ENCODE data around the gene C2CD4B. TPM values are rescaled to one million over a fixed set of nuclear protein-coding genes. Genes with fewer than 3 reads are reported as not detected.

Gene C2CD4B
- polyA plus RNA-seq, 3 donors = 8.8 to 32.0 (median 18.2) TPM

DNA sequence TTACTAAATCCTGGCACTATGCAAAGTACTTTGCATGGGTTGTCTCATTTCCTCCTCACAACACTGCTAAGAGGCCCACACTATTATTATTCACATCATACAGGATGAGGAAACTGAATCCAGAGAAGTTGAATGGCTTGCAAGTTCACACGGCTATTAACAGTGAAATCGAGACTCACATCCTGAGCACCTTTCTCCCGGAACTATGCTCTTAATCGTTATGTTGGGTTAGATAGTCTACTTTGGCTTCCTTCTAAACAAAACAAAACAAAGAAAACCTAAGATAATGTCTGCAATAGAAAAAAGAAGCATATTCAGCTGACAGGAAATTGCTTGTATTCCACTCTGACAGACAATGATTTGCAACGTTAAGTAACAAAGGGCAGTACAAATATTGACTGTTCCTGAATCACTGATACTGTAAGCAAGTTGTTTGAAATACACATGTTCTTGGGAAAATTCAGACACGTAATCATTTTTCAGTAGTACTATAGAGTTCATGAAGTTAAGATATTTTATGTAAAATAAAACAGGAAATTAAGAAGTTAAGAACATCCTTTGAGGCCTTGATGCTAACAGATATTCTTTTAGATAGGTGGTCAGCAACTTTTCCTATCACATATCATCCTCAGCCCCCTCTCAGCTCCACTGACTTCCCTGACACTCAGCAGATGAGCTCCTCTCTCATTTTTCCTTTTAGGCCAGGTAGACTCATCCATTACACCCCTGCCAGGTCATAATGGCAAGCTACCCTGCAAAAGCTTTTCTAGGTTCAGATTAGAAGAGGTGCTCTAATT is 40.7 kb downstream of the C2CD4B start:
- no peak overlapping the region for H3K27ac ChIP-seq (ENCODE audit: low read depth, low read length)
- 17 to 38% (median 38%) methylated on average over 6 of the region's 6 CpGs for WGBS, 3 donors

DNA sequence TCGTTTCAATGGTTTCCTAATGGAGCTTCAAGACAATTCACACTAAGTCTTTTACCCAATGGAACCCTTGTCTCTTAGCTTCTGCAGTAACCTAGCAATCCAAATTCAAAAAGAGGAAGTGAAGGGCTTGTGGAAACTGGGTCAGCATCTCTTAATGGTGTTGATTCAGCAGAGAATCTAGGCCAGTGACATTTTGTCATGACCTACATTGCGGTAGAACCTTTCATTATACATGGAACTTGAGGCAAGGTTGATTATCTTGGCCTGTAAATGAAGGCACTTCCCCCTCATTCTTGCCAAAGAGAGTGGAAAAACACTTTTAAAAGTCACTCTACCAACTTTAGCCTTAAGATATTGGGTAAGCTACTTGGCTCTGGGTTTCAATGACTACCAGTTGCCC is 42.8 kb downstream of the C2CD4B start:
- no peak overlapping the region for H3K27ac ChIP-seq (ENCODE audit: low read depth, low read length)
- WGBS, 3 donors = 87 to 93% (median 87%) methylated on average over 2 of the region's 2 CpGs

DNA sequence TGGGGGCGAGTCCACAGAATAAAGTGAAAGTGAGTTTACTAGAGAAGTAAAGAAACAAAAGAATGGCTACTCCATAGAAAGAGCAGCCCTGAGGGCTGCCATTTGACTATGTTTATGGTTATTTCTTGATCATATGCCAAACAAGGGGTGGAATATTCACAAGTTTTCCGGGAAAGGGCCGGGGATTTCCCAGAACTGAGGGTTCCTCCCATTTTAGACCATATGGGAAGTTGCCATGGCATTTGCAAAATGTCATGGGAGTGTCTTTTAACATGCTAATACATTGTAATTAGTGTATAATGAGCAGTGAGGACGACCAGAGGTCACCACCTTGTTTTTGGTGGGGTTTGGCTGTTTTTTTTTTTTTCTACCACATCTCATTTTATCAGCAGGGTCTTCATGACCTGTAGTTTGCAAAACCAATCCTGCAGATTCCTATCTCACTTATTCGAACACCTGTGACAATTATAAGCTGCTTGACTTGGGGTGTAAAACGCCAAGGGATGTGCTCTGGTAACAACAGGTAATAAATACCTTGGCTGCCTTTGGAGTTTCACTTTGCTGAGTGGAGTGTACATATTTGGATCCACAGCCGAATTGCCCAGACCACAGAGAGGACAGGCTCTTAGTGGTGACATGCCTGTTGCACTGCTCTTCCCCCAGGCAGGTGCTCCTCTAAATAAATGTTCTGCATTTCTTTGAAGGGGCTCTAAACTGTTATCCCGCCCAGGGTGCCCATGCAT is 43.6 kb downstream of the C2CD4B start:
- WGBS, 3 donors = 88 to 92% (median 90%) methylated on average over 8 of the region's 8 CpGs
- no peak overlapping the region for H3K27ac ChIP-seq (ENCODE audit: low read depth, low read length)

DNA sequence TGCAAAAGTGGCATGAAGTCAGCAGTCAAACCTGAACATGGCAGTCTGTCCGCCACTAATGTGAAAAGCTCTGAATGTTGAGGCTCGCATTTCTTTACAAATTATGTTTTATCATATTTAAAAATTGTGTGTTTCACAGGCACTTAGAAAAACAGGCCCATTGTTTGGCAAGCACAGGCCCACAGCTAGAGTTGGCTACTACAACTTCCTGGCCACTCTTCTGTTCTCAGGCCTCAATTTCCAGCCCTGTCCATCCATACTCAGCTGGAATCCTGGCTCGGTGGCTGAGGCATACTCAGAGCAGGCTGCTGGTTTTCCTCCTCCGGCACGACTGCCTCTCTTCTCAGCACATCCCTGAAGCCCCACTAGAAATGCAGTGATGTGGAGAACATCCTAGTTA is 44.3 kb downstream of the C2CD4B start:
- WGBS, 3 donors = 92 to 97% (median 97%) methylated on average over 5 of the region's 5 CpGs
- no peak overlapping the region for H3K27ac ChIP-seq (ENCODE audit: low read depth, low read length)

DNA sequence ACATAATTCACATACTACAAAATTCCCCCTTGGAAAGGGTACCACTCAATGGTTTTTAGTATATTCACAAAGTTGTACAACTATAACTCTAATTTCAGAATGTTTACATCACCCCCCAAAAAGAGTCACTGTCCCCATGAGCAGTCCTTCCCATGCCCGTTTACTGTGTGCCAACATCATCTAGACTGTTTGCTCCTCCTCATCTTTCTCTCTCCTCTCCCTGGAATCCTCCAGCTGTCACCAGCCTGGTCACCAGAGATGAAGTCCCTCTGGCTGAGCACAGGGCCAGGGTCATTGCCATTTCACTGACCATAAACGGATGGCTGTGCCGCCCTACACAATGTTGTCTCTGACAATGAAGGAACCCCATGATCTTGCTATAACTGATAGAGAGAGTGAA is 45.2 kb downstream of the C2CD4B start:
- no peak overlapping the region for H3K27ac ChIP-seq (ENCODE audit: low read depth, low read length)
- 91 to 93% (median 92%) methylated on average over 3 of the region's 3 CpGs for WGBS, 3 donors

DNA sequence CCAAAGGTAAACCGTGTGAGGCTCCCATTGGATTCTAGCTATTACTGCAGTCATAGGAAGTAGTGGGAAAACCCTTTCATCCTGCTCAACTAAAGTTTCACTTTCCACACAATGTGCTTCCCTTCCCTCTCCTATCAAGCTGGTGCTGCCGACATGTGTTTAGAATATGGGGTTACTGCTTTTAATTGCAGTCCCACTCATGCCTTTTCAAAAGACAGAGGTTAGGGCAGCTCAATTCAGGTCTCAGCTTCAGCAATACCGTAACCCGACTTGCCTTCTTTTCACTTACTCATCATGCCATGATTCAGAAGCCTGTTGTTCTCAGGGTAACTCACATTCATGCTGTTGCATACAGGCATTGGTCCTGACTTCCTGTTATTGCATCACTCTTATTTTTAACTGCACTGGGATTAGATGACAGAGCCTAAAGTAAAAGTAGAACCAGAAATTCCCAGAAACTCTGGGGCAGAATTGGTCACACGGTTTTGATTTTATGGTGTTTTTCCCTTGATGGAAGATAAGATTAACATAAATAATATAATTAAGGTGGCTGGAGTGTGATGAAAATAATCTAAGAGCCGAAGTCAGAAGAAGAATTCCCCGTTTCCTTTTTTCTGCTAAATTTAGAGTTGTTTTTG is 45.7 kb downstream of the C2CD4B start:
- no peak overlapping the region for H3K27ac ChIP-seq (ENCODE audit: low read depth, low read length)
- 26 to 61% (median 31%) methylated on average over 7 of the region's 7 CpGs for WGBS, 3 donors

DNA sequence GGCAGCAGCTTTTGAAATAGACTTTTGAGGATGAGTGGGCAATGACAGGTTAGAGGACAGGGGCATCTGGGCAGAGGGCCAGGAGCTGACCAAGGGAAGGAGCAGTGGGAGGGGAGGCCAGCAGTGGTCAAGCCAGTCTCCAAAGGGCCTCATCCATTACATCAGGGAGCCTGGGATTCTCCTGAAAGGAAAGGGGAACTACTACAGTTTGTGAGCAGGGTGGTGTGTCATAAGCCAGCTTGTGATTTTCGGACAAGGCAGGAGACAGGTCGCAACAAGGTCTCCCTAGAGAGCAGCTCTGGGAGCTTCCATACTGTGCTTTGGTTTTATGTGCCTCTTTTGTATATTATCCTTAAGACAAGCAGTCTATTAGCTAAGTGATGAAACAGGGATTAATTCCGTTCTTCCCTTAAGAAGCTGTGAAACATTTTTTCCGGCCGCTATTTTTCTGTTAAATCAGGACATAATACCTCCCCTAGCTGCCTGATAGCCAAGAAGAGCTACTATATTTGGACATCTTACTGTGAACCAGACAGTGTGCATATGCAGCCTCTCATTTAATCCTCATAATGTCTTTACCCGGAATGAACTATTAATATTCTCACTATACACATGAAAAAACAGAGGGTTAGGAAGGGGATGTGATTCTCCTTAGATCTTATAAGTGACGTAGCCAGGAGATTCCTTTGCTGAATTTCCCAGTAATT is 46.4 kb downstream of the C2CD4B start:
- WGBS, 3 donors = 66 to 81% (median 72%) methylated on average over 7 of the region's 7 CpGs
- no peak overlapping the region for H3K27ac ChIP-seq (ENCODE audit: low read depth, low read length)

DNA sequence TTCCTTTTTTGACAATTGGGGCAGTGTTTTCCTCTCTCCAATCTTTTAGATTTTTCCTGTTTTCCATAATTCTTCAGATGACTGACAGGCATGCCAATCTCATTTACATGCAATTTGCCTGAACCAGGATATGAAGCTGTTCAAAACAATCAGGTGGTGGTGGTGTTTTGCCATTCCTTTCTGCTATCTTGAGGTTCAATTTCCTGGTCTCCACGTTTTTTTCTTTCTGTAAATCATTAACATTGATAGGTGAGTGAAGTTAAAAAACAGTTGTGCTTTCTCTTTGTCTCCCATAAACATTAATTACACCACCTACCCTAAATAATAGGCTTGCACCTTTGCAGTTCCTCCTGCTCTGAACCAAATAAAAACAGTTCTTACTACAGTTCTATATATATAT is 49.2 kb downstream of the C2CD4B start:
- 7 to 14% (median 13%) methylated on average over 1 of the region's 1 CpG for WGBS, 3 donors
- no peak overlapping the region for H3K27ac ChIP-seq (ENCODE audit: low read depth, low read length)

Other genes starting within 250 kb of the C2CD4B start
- gene VPS13C, start 104.8 kb downstream of the C2CD4B start, polyA plus RNA-seq = 10 to 100 TPM in 2 of 3 donors, 1 to 10 TPM in 1; 8.1 to 11.0 (median 11.0) TPM
- under 1 TPM; 0.22 to 0.71 (median 0.46) TPM for gene C2CD4A, start 98.3 kb downstream of the C2CD4B start, polyA plus RNA-seq
- 10 to 100 TPM in 2 of 3 donors, 1 to 10 TPM in 1; 4.3 to 35.6 (median 21.1) TPM for gene TLN2, start 225.3 kb upstream of the C2CD4B start, polyA plus RNA-seq